Neural cell (in vitro differentiated cells): ENCODE measurements around the gene LDLRAD4.

Experiments
- CTCF ChIP-seq: fragments of 450-650 bp; IDR thresholded peaks from 2 replicates; pipeline ENCODE4 v1.5.1; 2014; ENCODE audit warnings: antibody characterized with exemption, mild to moderate bottlenecking, moderate library complexity; ENCODE audit not compliant: poor library complexity, severe bottlenecking
- EZH2 ChIP-seq: fragments of 200-600, 300-800 bp; shearing (Covaris generic), sonication (generic); IDR thresholded peaks from 2 replicates; pipeline ENCODE4 v1.6.1; 2014; ENCODE audit warnings: antibody characterized with exemption, low read length, borderline replicate concordance, mild to moderate bottlenecking; ENCODE audit not compliant: insufficient read depth, poor library complexity, severe bottlenecking
- MXI1 ChIP-seq: fragments of 450-650 bp; conservative IDR thresholded peaks from 2 replicates; pipeline ENCODE4 v1.6.1; 2014; ENCODE audit warnings: antibody characterized with exemption, mild to moderate bottlenecking; ENCODE audit not compliant: poor library complexity, severe bottlenecking
- POLR2AphosphoS5 ChIP-seq: IDR thresholded peaks from 2 replicates; pipeline ENCODE4 v1.6.1; 2012
- RAD21 ChIP-seq: fragments of 450-650 bp; conservative IDR thresholded peaks from 2 replicates; pipeline ENCODE4 v1.6.1; 2014; ENCODE audit warnings: antibody characterized with exemption, mild to moderate bottlenecking, moderate library complexity
- REST ChIP-seq: IDR thresholded peaks from 2 replicates; pipeline ENCODE4 v1.6.1; 2012; ENCODE audit warnings: borderline replicate concordance
- SMC3 ChIP-seq: fragments of 450-650 bp; conservative IDR thresholded peaks from 2 replicates; pipeline ENCODE4 v1.6.1; 2014; ENCODE audit warnings: antibody characterized with exemption, mild to moderate bottlenecking, moderate library complexity; ENCODE audit not compliant: poor library complexity
- TAF1 ChIP-seq: IDR thresholded peaks from 2 replicates; pipeline ENCODE4 v1.6.1; 2012; ENCODE audit warnings: low read depth

- TF ChIP-seq SMC3 (no peak), POLR2AphosphoS5 (no peak), CTCF (no peak), RAD21 (no peak), MXI1 (no peak), TAF1 (no peak), REST (no peak), EZH2 (no peak)
These were observed 341.7 kb downstream of the LDLRAD4 start for GRCh38 chr18:13560306-13560705.
